ENCODE results near the gene RPL10A.

RPL10A gene

GRCh38 chr6:35497571-35498421, 29.6 kb downstream of the RPL10A start:
- TF ChIP-seq, protein P1, sequence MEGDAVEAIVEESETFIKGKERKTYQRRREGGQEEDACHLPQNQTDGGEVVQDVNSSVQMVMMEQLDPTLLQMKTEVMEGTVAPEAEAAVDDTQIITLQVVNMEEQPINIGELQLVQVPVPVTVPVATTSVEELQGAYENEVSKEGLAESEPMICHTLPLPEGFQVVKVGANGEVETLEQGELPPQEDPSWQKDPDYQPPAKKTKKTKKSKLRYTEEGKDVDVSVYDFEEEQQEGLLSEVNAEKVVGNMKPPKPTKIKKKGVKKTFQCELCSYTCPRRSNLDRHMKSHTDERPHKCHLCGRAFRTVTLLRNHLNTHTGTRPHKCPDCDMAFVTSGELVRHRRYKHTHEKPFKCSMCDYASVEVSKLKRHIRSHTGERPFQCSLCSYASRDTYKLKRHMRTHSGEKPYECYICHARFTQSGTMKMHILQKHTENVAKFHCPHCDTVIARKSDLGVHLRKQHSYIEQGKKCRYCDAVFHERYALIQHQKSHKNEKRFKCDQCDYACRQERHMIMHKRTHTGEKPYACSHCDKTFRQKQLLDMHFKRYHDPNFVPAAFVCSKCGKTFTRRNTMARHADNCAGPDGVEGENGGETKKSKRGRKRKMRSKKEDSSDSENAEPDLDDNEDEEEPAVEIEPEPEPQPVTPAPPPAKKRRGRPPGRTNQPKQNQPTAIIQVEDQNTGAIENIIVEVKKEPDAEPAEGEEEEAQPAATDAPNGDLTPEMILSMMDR (IDR thresholded peaks at IDR 0.05; ENCODE audit: low read depth, low read length, missing control alignments): peak; percentile 4
- no peak for DNase-seq (ENCODE audit: low read depth)
- in situ Hi-C loops (cut with HindIII; ENCODE audit: low sequenced_read_pairs): no loop called here
- peak overlapping the region; percentile 61 for H3K4me3 ChIP-seq (ENCODE audit: low read depth, low read length)

DNA sequence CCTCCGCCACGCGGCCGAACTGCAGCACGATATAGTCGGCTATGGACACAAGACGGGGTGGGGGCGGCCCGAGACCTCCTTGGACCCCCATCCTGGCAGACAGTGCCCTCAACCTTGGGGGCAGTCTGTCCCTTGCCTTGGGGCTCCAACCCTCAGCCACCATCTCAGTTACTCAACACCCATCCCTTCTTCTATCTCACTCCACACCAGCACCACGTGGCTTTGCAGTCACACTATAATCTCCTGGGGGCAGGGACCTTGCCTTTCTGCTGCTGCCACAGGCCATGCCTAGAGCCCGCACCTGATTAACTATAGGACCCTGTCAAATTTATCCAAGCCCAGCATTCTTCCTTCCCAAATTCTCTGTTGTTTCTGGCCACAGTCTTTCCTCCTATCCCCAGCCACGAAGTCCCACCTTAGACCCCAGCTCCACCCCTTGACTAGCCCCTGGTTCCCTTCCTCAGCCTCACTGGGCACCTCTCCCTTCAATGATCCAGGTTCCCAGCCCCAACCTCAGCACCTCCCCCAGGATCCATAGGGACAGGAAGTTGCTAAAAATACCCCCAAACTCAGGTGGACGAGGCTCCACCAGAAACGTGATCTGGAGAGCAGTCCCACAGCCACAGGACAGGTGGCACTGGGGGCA, 30.3 kb downstream of the RPL10A start:
- in situ Hi-C loops (cut with HindIII; ENCODE audit: low sequenced_read_pairs): no loop called here
- TF ChIP-seq, protein P1 (IDR thresholded peaks at IDR 0.05; ENCODE audit: low read depth, low read length, missing control alignments): no peak
- peak overlapping the region; percentile 61 for H3K4me3 ChIP-seq (ENCODE audit: low read depth, low read length)
- no peak for DNase-seq (ENCODE audit: low read depth)

DNA sequence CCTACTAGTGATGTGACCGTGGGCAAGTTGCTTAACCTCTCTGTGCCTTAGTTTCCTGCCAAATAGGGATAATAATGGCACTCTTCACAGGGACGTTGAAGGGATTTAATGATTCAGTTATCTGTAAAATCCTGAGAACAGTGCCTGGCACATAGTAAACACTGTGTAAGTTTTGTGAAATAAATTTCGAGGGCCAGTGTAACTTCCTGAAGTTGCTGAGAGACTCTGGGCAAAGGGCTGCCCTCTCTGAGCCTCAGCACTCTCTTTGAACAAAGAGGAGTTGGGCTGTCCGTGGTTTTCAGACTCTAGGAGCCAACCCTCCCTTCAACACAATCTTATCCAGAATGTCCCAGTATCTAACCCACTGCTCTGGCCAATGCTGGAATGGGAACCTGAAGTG, 31.2 kb downstream of the RPL10A start:
- DNase-seq (ENCODE audit: low read depth): no peak
- in situ Hi-C loops (cut with HindIII; ENCODE audit: low sequenced_read_pairs): no loop called here
- H3K4me3 ChIP-seq (ENCODE audit: low read depth, low read length): no peak overlapping the region
- TF ChIP-seq, protein P1 (IDR thresholded peaks at IDR 0.05; ENCODE audit: low read depth, low read length, missing control alignments): no peak

- DNase-seq (ENCODE audit: low read depth): no peak
Observed at GRCh38 chr6:35500782-35501181, 32.6 kb downstream of the RPL10A start.

GRCh38 chr6:35501784-35502183, 33.6 kb downstream of the RPL10A start:
- TF ChIP-seq, protein P1 (IDR thresholded peaks at IDR 0.05; ENCODE audit: low read depth, low read length, missing control alignments): no peak
- no peak for DNase-seq (ENCODE audit: low read depth)
- H3K4me3 ChIP-seq (ENCODE audit: low read depth, low read length): no peak overlapping the region
- in situ Hi-C loops (cut with HindIII; ENCODE audit: low sequenced_read_pairs): no loop called here

More at GRCh38 chr6:35500782-35501181, 32.6 kb downstream of the RPL10A start:
- in situ Hi-C loops (cut with HindIII; ENCODE audit: low sequenced_read_pairs): no loop called here
- H3K4me3 ChIP-seq (ENCODE audit: low read depth, low read length): no peak overlapping the region
- TF ChIP-seq, protein P1 (IDR thresholded peaks at IDR 0.05; ENCODE audit: low read depth, low read length, missing control alignments): no peak

- no peak for DNase-seq (ENCODE audit: low read depth)
- TF ChIP-seq, protein P1 (IDR thresholded peaks at IDR 0.05; ENCODE audit: low read depth, low read length, missing control alignments): no peak
- in situ Hi-C loops (cut with HindIII; ENCODE audit: low sequenced_read_pairs): no loop called here
- H3K4me3 ChIP-seq (ENCODE audit: low read depth, low read length): no peak overlapping the region
Observed at GRCh38 chr6:35503534-35503933, 35.3 kb downstream of the RPL10A start.
